Fibroblast of the aortic adventitia (primary cell): ENCODE data around the gene SPIN1. TPM values are rescaled to one million over a fixed set of nuclear protein-coding genes. Genes with fewer than 3 reads are reported as not detected.

Source experiments
- DNase-seq: peaks from one replicate; pipeline ENCODE4 v3.0.0-alpha.2; 2010; ENCODE audit warnings: low read depth
- H3K4me3 ChIP-seq: 2 replicates; pipeline ENCODE4 v1.5.1; 2011; ENCODE audit warnings: low read depth, mild to moderate bottlenecking, control low read depth, low read length, moderate library complexity
- CTCF ChIP-seq: IDR thresholded peaks from 2 replicates; pipeline ENCODE4 v1.5.1; 2011; ENCODE audit warnings: mild to moderate bottlenecking, low read length, control low read depth, inconsistent platforms; ENCODE audit not compliant: insufficient read depth
- total RNA-seq: library from RNA; depleted of rRNA; stranded (reverse); fragments of >200 nt; gene quantifications from 2 replicates; pipeline ENCODE4 v1.2.3, GENCODE V29; 2012; ENCODE audit warnings: low replicate concordance

Gene SPIN1
- total RNA-seq, 1 donor, result 135 TPM

GRCh38 chr9:88359974-88360373 lies 28.3 kb upstream of the SPIN1 start:
- TF ChIP-seq CTCF, result no peak
- DNase-seq, result no peak
- no peak overlapping the region for H3K4me3 ChIP-seq

GRCh38 chr9:88362681-88363080 lies 25.6 kb upstream of the SPIN1 start:
- TF ChIP-seq CTCF, result no peak
- no peak for DNase-seq
- H3K4me3 ChIP-seq, result no peak overlapping the region

GRCh38 chr9:88363661-88364060 lies 24.6 kb upstream of the SPIN1 start:
- no peak overlapping the region for H3K4me3 ChIP-seq
- no peak for TF ChIP-seq CTCF
- no peak for DNase-seq

- no peak overlapping the region for H3K4me3 ChIP-seq
- DNase-seq, result no peak
- TF ChIP-seq CTCF, result no peak
These were observed 23.5 kb upstream of the SPIN1 start for GRCh38 chr9:88364706-88365105.

GRCh38 chr9:88370346-88370745 lies 17.9 kb upstream of the SPIN1 start:
- DNase-seq, result no peak
- no peak for TF ChIP-seq CTCF
- no peak overlapping the region for H3K4me3 ChIP-seq

GRCh38 chr9:88372103-88372654 lies 16.1 kb upstream of the SPIN1 start:
- no peak for DNase-seq
- no peak overlapping the region for H3K4me3 ChIP-seq
- no peak for TF ChIP-seq CTCF

- no peak for DNase-seq
- TF ChIP-seq CTCF, result no peak
- no peak overlapping the region for H3K4me3 ChIP-seq
These were observed 15.2 kb upstream of the SPIN1 start for GRCh38 chr9:88373045-88373444.
